A172 (cell line): ENCODE results near the gene CACNB1. TPM values are rescaled to one million over a fixed set of nuclear protein-coding genes. Genes with fewer than 3 reads are reported as not detected.

Source experiments
- DNase-seq: peaks from one replicate; pipeline ENCODE4 v3.0.0-alpha.2; 2015; ENCODE audit warnings: low spot score
- total RNA-seq: library from RNA; depleted of rRNA; stranded (reverse); fragments of >200 nt; shearing (Covaris generic); gene quantifications from 2 replicates; pipeline ENCODE4 v1.2.3, GENCODE V29; 2014; rRNA removed

The CACNB1 gene
- total RNA-seq, 1 experiment from 2014 or later = 4.0 TPM

GRCh38 chr17:39123627-39124026, 73.8 kb downstream of the CACNB1 start:
- peak; percentile 67 for DNase-seq

Other genes with a start within 250 kb of the CACNB1 start
- gene FBXO47, start 230.3 kb downstream of the CACNB1 start, total RNA-seq = not detected in 2 replicates
- gene PLXDC1, start 46.0 kb downstream of the CACNB1 start, total RNA-seq = 0.64 and 2.1 TPM in 2 replicates
- not detected in 2 replicates for gene ARL5C, start 31.5 kb downstream of the CACNB1 start, total RNA-seq
- gene RPL19, start 2.6 kb upstream of the CACNB1 start, total RNA-seq = 2,332 and 2,918 TPM in 2 replicates
- 0.12 TPM in 1 of 2 replicates, not detected in the other for gene STAC2, start 28.3 kb upstream of the CACNB1 start, total RNA-seq
- gene FBXL20, start 204.0 kb upstream of the CACNB1 start, total RNA-seq = 9.8 and 11.9 TPM in 2 replicates